Measurements from ENCODE around the gene CDH20. TPM values are rescaled to one million over a fixed set of nuclear protein-coding genes. Genes with fewer than 3 reads are reported as not detected.

CDH20 gene
- total RNA-seq, 1 donor from 2014 or later = not detected

DNA sequence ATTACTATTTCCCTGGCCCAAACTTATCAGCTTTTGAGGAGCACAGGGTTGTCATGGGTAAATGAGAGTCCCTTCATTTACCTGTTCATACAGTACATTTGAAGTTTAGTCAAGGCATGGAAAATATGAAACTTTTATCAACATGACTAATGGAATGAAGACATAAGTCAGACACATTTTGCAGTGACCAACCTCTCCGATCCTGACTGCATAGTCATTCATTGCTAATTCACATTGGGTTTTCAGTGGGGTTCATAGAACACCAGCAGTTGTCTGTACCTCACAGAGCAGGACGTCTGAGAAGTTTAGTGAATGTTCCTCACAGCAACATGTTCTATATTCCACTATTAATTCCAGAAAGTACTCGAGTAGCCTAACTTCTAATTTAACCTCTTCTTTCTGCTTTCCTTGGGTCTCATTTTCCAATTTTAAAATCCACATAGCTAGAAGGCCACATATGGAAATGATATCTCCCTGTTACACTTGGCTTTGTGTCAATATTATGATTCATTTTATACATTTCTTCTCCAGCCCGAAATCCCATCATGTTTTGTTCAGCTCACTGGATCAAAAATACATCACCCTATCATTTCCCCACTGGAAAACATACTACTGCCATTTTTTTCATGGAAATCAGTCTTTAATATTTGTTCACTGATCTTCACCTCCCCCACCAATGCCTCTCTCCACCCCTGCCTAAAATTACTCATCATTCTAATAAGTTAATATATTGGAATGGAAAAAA is 65.9 kb downstream of the CDH20 start:
- intact Hi-C loops (cut with DNase I) = no loop called here
- no peak for DNase-seq (ENCODE audit: extremely low spot score in 2 of 2)
- H3K4me1 ChIP-seq = no peaks in the 10 kb centered on the region

DNA sequence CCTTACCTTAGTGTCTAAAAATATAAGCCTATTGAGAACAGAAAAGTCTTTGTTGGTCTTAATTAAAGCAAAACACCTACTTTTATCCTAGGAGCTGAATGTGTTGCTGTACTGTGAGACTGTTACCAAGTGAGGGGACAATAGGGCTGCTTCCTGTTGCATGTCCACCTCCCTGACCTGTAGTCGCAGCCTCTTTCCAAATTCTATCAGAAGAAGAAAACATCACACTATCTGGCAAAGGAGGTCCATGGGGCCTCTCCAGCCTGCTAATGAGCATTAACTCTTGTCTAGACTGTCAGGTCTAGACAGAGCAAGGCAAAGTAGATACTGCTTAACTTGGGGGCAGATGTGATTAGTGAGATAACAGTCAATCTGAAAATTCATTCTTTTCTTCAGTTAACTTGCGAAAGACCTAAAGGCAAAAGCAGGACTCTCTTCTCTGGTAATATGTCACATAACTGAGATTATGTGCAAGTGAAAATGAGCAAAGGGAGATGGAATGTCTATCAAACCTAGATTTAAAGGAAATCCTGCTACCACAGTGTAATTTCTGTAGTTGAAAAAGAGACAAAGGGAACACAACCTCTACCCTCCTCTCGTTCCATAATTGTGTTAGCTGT is 66.9 kb downstream of the CDH20 start:
- intact Hi-C loops (cut with DNase I) = no loop called here
- no peaks in the 10 kb centered on the region for H3K9me3 ChIP-seq
- TF ChIP-seq, protein P1, sequence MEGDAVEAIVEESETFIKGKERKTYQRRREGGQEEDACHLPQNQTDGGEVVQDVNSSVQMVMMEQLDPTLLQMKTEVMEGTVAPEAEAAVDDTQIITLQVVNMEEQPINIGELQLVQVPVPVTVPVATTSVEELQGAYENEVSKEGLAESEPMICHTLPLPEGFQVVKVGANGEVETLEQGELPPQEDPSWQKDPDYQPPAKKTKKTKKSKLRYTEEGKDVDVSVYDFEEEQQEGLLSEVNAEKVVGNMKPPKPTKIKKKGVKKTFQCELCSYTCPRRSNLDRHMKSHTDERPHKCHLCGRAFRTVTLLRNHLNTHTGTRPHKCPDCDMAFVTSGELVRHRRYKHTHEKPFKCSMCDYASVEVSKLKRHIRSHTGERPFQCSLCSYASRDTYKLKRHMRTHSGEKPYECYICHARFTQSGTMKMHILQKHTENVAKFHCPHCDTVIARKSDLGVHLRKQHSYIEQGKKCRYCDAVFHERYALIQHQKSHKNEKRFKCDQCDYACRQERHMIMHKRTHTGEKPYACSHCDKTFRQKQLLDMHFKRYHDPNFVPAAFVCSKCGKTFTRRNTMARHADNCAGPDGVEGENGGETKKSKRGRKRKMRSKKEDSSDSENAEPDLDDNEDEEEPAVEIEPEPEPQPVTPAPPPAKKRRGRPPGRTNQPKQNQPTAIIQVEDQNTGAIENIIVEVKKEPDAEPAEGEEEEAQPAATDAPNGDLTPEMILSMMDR (IDR thresholded peaks at IDR 0.05) = no peak
- no peak for TF ChIP-seq POLR2A (IDR thresholded peaks at IDR 0.05)
- no peak for TF ChIP-seq POLR2AphosphoS5 (IDR thresholded peaks at IDR 0.05; ENCODE audit: insufficient read depth in 1 of 2, low read depth in 1 of 2)
- H3K36me3 ChIP-seq = no peaks in the 10 kb centered on the region
- no peaks in the 10 kb centered on the region for H3K4me1 ChIP-seq
- H3K4me3 ChIP-seq = no peak overlapping the region
- DNase-seq (ENCODE audit: extremely low spot score in 2 of 2) = no peak
- no peaks in the 10 kb centered on the region for H3K27me3 ChIP-seq
- H3K27ac ChIP-seq = no peak overlapping the region

More for the DNA sequence above, 65.9 kb downstream of the CDH20 start:
- Histone ChIP-seq H3K27ac (no peak overlapping the region), H3K27me3 (no peaks in the 10 kb centered on the region), H3K36me3 (no peaks in the 10 kb centered on the region), H3K9me3 (no peaks in the 10 kb centered on the region), H3K4me3 (no peak overlapping the region)
- TF ChIP-seq POLR2A (IDR thresholded peaks at IDR 0.05) (no peak), POLR2AphosphoS5 (IDR thresholded peaks at IDR 0.05; ENCODE audit: insufficient read depth in 1 of 2, low read depth in 1 of 2) (no peak)
- TF ChIP-seq, protein P1 (IDR thresholded peaks at IDR 0.05) = no peak

DNA sequence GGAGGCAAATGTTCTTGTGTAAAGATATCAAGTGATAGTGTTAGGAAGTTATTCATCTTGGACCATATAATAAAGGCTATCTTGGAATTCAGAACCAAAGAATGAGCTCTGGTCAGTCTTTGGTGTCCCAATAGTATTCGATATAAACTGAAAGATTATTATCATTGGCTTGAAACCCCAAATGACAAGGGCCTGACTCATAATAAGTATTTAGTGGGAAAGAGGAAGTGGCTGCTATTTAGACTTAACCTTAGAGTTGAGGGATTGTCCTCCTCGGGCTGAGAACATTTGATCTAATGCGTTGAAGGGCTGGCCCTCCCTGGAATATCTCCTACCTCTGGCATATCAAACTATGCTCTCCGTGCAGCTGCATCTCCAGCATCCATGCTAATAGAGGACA is 67.5 kb downstream of the CDH20 start:
- intact Hi-C loops (cut with DNase I) = no loop called here
- no peaks in the 10 kb centered on the region for H3K27me3 ChIP-seq
- no peak for DNase-seq (ENCODE audit: extremely low spot score in 2 of 2)
- no peaks in the 10 kb centered on the region for H3K9me3 ChIP-seq
- H3K4me1 ChIP-seq = no peaks in the 10 kb centered on the region
- H3K27ac ChIP-seq = no peak overlapping the region
- TF ChIP-seq POLR2AphosphoS5 (IDR thresholded peaks at IDR 0.05; ENCODE audit: insufficient read depth in 1 of 2, low read depth in 1 of 2) (no peak), POLR2A (IDR thresholded peaks at IDR 0.05) (no peak)
- TF ChIP-seq, protein P1 (IDR thresholded peaks at IDR 0.05) = no peak
- H3K36me3 ChIP-seq = no peaks in the 10 kb centered on the region
- H3K4me3 ChIP-seq = no peak overlapping the region

DNA sequence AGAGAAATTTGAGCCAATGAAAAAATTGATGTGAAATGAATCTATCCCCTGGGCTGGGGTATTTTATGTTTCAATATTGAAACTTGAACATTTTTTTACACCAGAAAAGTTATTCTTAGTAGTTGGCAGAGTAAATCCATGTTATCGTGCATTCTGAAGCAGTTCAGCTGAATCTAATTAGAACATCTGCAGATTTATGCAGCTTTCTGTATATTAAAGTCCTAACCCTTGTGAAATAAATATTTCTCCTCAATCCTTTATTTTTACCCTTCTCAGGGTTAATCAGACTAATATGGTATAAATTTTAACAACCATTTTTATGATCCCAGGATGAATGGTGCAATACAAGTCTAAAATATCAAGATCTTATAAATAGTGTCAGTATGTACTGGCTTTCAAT is 69.5 kb downstream of the CDH20 start:
- H3K4me1 ChIP-seq = no peaks in the 10 kb centered on the region
- H3K36me3 ChIP-seq = no peaks in the 10 kb centered on the region
- no peaks in the 10 kb centered on the region for H3K27me3 ChIP-seq
- TF ChIP-seq, protein P1 (IDR thresholded peaks at IDR 0.05) = no peak
- no peak for TF ChIP-seq POLR2AphosphoS5 (IDR thresholded peaks at IDR 0.05; ENCODE audit: insufficient read depth in 1 of 2, low read depth in 1 of 2)
- TF ChIP-seq POLR2A (IDR thresholded peaks at IDR 0.05) = no peak
- intact Hi-C loops (cut with DNase I) = no loop called here
- no peak for DNase-seq (ENCODE audit: extremely low spot score in 2 of 2)
- H3K27ac ChIP-seq = no peak overlapping the region
- no peak overlapping the region for H3K4me3 ChIP-seq
- no peaks in the 10 kb centered on the region for H3K9me3 ChIP-seq

DNA sequence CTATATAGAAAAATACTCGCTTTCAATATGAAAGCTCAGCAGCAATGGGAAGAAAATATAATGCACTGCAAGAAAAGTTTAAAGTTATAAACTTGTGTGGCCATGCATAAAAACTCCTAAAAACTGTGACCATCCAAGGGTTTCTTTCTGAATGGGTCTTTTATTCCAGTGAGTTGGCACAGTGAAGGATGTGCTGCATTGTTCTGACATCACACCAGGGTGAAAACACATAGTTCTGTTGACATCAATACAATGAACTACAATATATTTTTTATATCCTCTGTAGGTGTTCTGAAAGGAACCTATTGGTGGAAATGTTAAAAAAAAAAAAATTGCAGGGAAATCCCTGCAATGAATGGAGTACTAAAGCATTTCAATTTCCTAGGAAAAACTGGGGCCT is 80.2 kb downstream of the CDH20 start:
- TF ChIP-seq, protein P1 (IDR thresholded peaks at IDR 0.05) = no peak
- TF ChIP-seq POLR2AphosphoS5 (IDR thresholded peaks at IDR 0.05; ENCODE audit: insufficient read depth in 1 of 2, low read depth in 1 of 2) (no peak), POLR2A (IDR thresholded peaks at IDR 0.05) (no peak)
- Histone ChIP-seq H3K27me3 (no peaks in the 10 kb centered on the region), H3K27ac (no peak overlapping the region), H3K4me3 (no peak overlapping the region), H3K9me3 (no peaks in the 10 kb centered on the region), H3K36me3 (no peaks in the 10 kb centered on the region), H3K4me1 (no peaks in the 10 kb centered on the region)
- intact Hi-C loops (cut with DNase I) = no loop called here
- no peak for DNase-seq (ENCODE audit: extremely low spot score in 2 of 2)

Data from vagina (tissue), 2 donors.